CD14-positive monocyte (primary cell): ENCODE measurements around the gene ATRN. TPM values are rescaled to one million over a fixed set of nuclear protein-coding genes. Genes with fewer than 3 reads are reported as not detected.

Experiments
- DNase-seq, 3 donors: peaks; one replicate each; pipeline ENCODE4 v3.0.0-alpha.2; 2011 to 2022
- H2AFZ ChIP-seq: 2 replicates; pipeline ENCODE4 v1.6.0; 2012; ENCODE audit warnings: mild to moderate bottlenecking, low read depth, low read length, inconsistent platforms; ENCODE audit not compliant: insufficient read depth, poor library complexity, severe bottlenecking
- H3K27ac ChIP-seq, 2 donors: 1 replicate in 1 of 2; 2 replicates in 1 of 2; pipeline ENCODE4 v1.5.1; 2012 to 2013; ENCODE audit warnings: low read length in 2 of 2, control low read depth in 1 of 2, inconsistent platforms in 1 of 2, low read depth in 1 of 2, mild to moderate bottlenecking in 1 of 2
- H3K27me3 ChIP-seq, 2 donors: one replicate each; pipeline versions ENCODE4 v1.6.0 to v1.6.1; 2011 to 2013; ENCODE audit warnings: low read length in 2 of 2; ENCODE audit not compliant: control insufficient read depth in 2 of 2, insufficient read depth in 2 of 2
- H3K36me3 ChIP-seq, 2 donors: replicated peaks in 1 of 2; 1 replicate in 1 of 2; 2 replicates in 1 of 2; pipeline versions ENCODE4 v1.5.1 to v1.6.1; 2012 to 2013; ENCODE audit warnings: low read length in 2 of 2, control low read depth in 1 of 2, inconsistent platforms in 1 of 2, mild to moderate bottlenecking in 1 of 2; ENCODE audit not compliant: insufficient read depth in 2 of 2, control insufficient read depth in 1 of 2
- H3K4me1 ChIP-seq, 2 donors: 1 replicate in 1 of 2; 2 replicates in 1 of 2; pipeline versions ENCODE4 v1.5.1 to v1.6.1; 2012 to 2013; ENCODE audit warnings: low read length in 2 of 2, control low read depth in 1 of 2, inconsistent platforms in 1 of 2, mild to moderate bottlenecking in 1 of 2, moderate library complexity in 1 of 2; ENCODE audit not compliant: insufficient read depth in 2 of 2, control insufficient read depth in 1 of 2
- H3K4me2 ChIP-seq: replicated peaks from 2 replicates; pipeline ENCODE3; 2012; ENCODE audit warnings: low read length, moderate library complexity, mild to moderate bottlenecking; ENCODE audit not compliant: poor library complexity, severe bottlenecking; ENCODE audit errors: extremely low read depth
- H3K4me3 ChIP-seq, 3 experiments: fragments of 200-600 bp in 1 of 3; sonication (generic) in 1 of 3; replicated peaks in 1 of 3; 1 replicate in 2 of 3; 2 replicates in 1 of 3; pipeline ENCODE4 v1.5.1; 2011 to 2013; ENCODE audit warnings: low read length in 3 of 3, mild to moderate bottlenecking in 3 of 3, control low read depth in 2 of 3, low read depth in 2 of 3, inconsistent platforms in 1 of 3, moderate library complexity in 1 of 3
- H3K79me2 ChIP-seq: 2 replicates; pipeline ENCODE4 v1.6.0; 2012; ENCODE audit warnings: mild to moderate bottlenecking, control low read depth, inconsistent platforms, low read length, moderate library complexity; ENCODE audit not compliant: insufficient read depth
- H3K9ac ChIP-seq: 2 replicates; pipeline ENCODE4 v1.6.0; 2017; ENCODE audit warnings: low read length, mild to moderate bottlenecking; ENCODE audit not compliant: insufficient read depth, poor library complexity, severe bottlenecking
- H3K9me3 ChIP-seq, 2 donors: replicated peaks in 1 of 2; 1 replicate in 1 of 2; 2 replicates in 1 of 2; pipeline versions ENCODE4 v1.5.1 to v1.6.1; 2012 to 2013; ENCODE audit warnings: low read length in 2 of 2, control low read depth in 1 of 2; ENCODE audit not compliant: control insufficient read depth in 1 of 2, insufficient read depth in 1 of 2
- H4K20me1 ChIP-seq: 2 replicates; pipeline ENCODE4 v1.6.0; 2012; ENCODE audit warnings: mild to moderate bottlenecking, low read length, control low read depth, moderate library complexity; ENCODE audit not compliant: insufficient read depth
- H3K27ac Mint-ChIP-seq, 7 donors: one replicate each; pipeline ENCODE4 v1.8.0; 2020; ENCODE audit warnings: mild to moderate bottlenecking in 7 of 7, mixed read lengths in 7 of 7, moderate library complexity in 6 of 7, inconsistent platforms in 2 of 7
- H3K27me3 Mint-ChIP-seq, 3 donors: one replicate each; pipeline ENCODE4 v1.8.0; 2021 to 2022; ENCODE audit warnings: low read depth in 3 of 3, mild to moderate bottlenecking in 3 of 3, mixed read lengths in 3 of 3, moderate library complexity in 3 of 3, inconsistent platforms in 1 of 3
- H3K36me3 Mint-ChIP-seq, 2 donors: one replicate each; pipeline ENCODE4 v1.8.0; 2020; ENCODE audit warnings: mixed read lengths in 2 of 2, inconsistent platforms in 1 of 2, mild to moderate bottlenecking in 1 of 2
- H3K4me1 Mint-ChIP-seq: one replicate; pipeline ENCODE4 v1.8.0; 2020; ENCODE audit warnings: mild to moderate bottlenecking, mixed read lengths
- H3K4me3 Mint-ChIP-seq, 2 donors: one replicate each; pipeline ENCODE4 v1.8.0; 2020; ENCODE audit warnings: mild to moderate bottlenecking in 2 of 2, mixed read lengths in 2 of 2, moderate library complexity in 1 of 2
- H3K9me3 Mint-ChIP-seq, 7 donors: one replicate each; pipeline ENCODE4 v1.8.0; 2020 to 2022; ENCODE audit warnings: mixed read lengths in 7 of 7, mild to moderate bottlenecking in 6 of 7, moderate library complexity in 6 of 7, inconsistent platforms in 2 of 7
- CTCF ChIP-seq: fragments of 200-600 bp; IDR thresholded peaks from one replicate; pipeline ENCODE4 v1.8.0; 2022; ENCODE audit warnings: antibody characterized with exemption, mild to moderate bottlenecking
- WGBS: methylation state at CpG from one replicate; pipeline ENCODE4 v1.1.5; 2013; ENCODE audit warnings: missing lambda C conversion rate; ENCODE audit not compliant: insufficient coverage; 5-methylcytosine and 5-hydroxymethylcytosine counted together
- intact Hi-C, 2 donors: fragments of 100-400 bp; cut with micrococcal nuclease; formaldehyde crosslinking; loops; one replicate each; pipeline versions ENCODE4 v1.15.0 to v1.15.1; 2023
- polyA plus RNA-seq, 3 donors: library from polyadenylated mRNA; depleted of rRNA in 1 of 3; unstranded in 2 of 3; stranded (reverse) in 1 of 3; fragments of 300-500 nt in 2 of 3; fragments of >200 nt in 1 of 3; fragmentation: Illumina TruSeq in 2 of 3; gene quantifications; 1 replicate in 2 of 3; 2 replicates in 1 of 3; pipeline ENCODE4 v1.2.3, GENCODE V29; 2012 to 2021

ATRN gene
- polyA plus RNA-seq, 3 donors: 10.2 to 17.4 (median 11.5) TPM

GRCh38 chr20:3456648-3457047 is 14.2 kb upstream of the ATRN start:
- H3K4me1 Mint-ChIP-seq: peaks cover 4% of the 10 kb centered on the region
- DNase-seq: no peak
- Histone ChIP-seq H3K9me3 (no peaks in the 10 kb centered on the region), H3K4me1 (no peaks in the 10 kb centered on the region), H3K27ac (no peak overlapping the region), H4K20me1 (no peaks in the 10 kb centered on the region), H3K36me3 (no peaks in the 10 kb centered on the region), H3K4me2 (no peak overlapping the region), H3K4me3 (no peak overlapping the region), H3K27me3 (no peaks in the 10 kb centered on the region), H2AFZ (no peak overlapping the region), H3K79me2 (no peaks in the 10 kb centered on the region), H3K9ac (no peak overlapping the region)
- intact Hi-C loops: no loop called here
- H3K36me3 Mint-ChIP-seq: no peaks in the 10 kb centered on the region
- peak overlapping the region in 1 of 7 donors; percentile 26 for H3K27ac Mint-ChIP-seq
- H3K9me3 Mint-ChIP-seq: no peaks in the 10 kb centered on the region
- no peak for TF ChIP-seq CTCF
- 67% methylated on average over 1 of the region's 4 CpGs for whole genome bisulfite sequencing
- no peak overlapping the region for H3K4me3 Mint-ChIP-seq
- H3K27me3 Mint-ChIP-seq: peaks cover 1 to 3% (median 2%) of the 10 kb centered on the region in 3 donors

GRCh38 chr20:3459881-3460307 is 10.9 kb upstream of the ATRN start:
- H3K27ac ChIP-seq: no peak overlapping the region
- H3K4me1 ChIP-seq: no peaks in the 10 kb centered on the region
- no CpG with 5 or more reads among the region's 1 CpG for WGBS
- H2AFZ ChIP-seq: no peak overlapping the region
- no peak overlapping the region for H3K4me2 ChIP-seq
- no peaks in the 10 kb centered on the region for H3K36me3 Mint-ChIP-seq
- no peaks in the 10 kb centered on the region for H3K36me3 ChIP-seq
- DNase-seq: no peak
- H3K4me3 ChIP-seq: no peak overlapping the region
- no peak for TF ChIP-seq CTCF
- H3K27ac Mint-ChIP-seq: no peak overlapping the region
- H3K9ac ChIP-seq: no peak overlapping the region
- H3K4me3 Mint-ChIP-seq: no peak overlapping the region
- no peaks in the 10 kb centered on the region for H4K20me1 ChIP-seq
- no peaks in the 10 kb centered on the region for H3K9me3 Mint-ChIP-seq
- intact Hi-C loops: no loop called here
- no peaks in the 10 kb centered on the region for H3K9me3 ChIP-seq
- no peaks in the 10 kb centered on the region for H3K4me1 Mint-ChIP-seq
- H3K79me2 ChIP-seq: no peaks in the 10 kb centered on the region
- no peaks in the 10 kb centered on the region for H3K27me3 ChIP-seq
- H3K27me3 Mint-ChIP-seq: peaks cover 0 to 3% (median 1%) of the 10 kb centered on the region in 3 donors
